Progenitor cell of endocrine pancreas (in vitro differentiated cells): Measurements from ENCODE around the gene ABCD1. TPM values are rescaled to one million over a fixed set of nuclear protein-coding genes. Genes with fewer than 3 reads are reported as not detected.

Source experiments
- DNase-seq: peaks from one replicate; pipeline ENCODE4 v3.0.0; 2021; ENCODE audit warnings: low spot score; ENCODE audit not compliant: unreplicated experiment
- H3K27ac Mint-ChIP-seq: 2 replicates; pipeline ENCODE4 v1.8.0; 2021; ENCODE audit warnings: mild to moderate bottlenecking, moderate library complexity, mixed read lengths
- H3K27me3 Mint-ChIP-seq: 2 replicates; pipeline ENCODE4 v1.8.0; 2021; ENCODE audit warnings: mixed read lengths
- H3K36me3 Mint-ChIP-seq: 2 replicates; pipeline ENCODE4 v1.8.0; 2022; ENCODE audit warnings: mixed read lengths; ENCODE audit not compliant: insufficient read depth
- H3K4me1 Mint-ChIP-seq: 2 replicates; pipeline ENCODE4 v1.8.0; 2021; ENCODE audit warnings: low read depth, mixed read lengths
- H3K4me3 Mint-ChIP-seq: 2 replicates; pipeline ENCODE4 v1.8.0; 2021; ENCODE audit warnings: low read depth, mild to moderate bottlenecking, moderate library complexity, mixed read lengths
- H3K9me3 Mint-ChIP-seq: 2 replicates; pipeline ENCODE4 v1.8.0; 2021; ENCODE audit warnings: low read depth, mixed read lengths
- CTCF ChIP-seq: fragments of 200-600 bp; sonication (generic); IDR thresholded peaks from one replicate; pipeline ENCODE4 v1.5.0; 2021; ENCODE audit warnings: antibody characterized with exemption, mild to moderate bottlenecking; ENCODE audit not compliant: unreplicated experiment
- total RNA-seq: library from RNA; stranded (reverse); gene quantifications from 2 replicates; pipeline ENCODE4 v1.2.1, GENCODE V29; 2021

ABCD1 gene
- total RNA-seq, 1 donor from 2014 or later = 15.2 TPM

GRCh38 chrX:153778684-153779101 is 54.0 kb downstream of the ABCD1 start:
- no peaks in the 10 kb centered on the region for H3K36me3 Mint-ChIP-seq
- no peak overlapping the region for H3K4me3 Mint-ChIP-seq
- no peak for DNase-seq
- H3K27ac Mint-ChIP-seq = no peak overlapping the region
- H3K4me1 Mint-ChIP-seq = no peaks in the 10 kb centered on the region
- H3K27me3 Mint-ChIP-seq = no peaks in the 10 kb centered on the region
- no peaks in the 10 kb centered on the region for H3K9me3 Mint-ChIP-seq
- TF ChIP-seq CTCF = peak; percentile 8

DNA sequence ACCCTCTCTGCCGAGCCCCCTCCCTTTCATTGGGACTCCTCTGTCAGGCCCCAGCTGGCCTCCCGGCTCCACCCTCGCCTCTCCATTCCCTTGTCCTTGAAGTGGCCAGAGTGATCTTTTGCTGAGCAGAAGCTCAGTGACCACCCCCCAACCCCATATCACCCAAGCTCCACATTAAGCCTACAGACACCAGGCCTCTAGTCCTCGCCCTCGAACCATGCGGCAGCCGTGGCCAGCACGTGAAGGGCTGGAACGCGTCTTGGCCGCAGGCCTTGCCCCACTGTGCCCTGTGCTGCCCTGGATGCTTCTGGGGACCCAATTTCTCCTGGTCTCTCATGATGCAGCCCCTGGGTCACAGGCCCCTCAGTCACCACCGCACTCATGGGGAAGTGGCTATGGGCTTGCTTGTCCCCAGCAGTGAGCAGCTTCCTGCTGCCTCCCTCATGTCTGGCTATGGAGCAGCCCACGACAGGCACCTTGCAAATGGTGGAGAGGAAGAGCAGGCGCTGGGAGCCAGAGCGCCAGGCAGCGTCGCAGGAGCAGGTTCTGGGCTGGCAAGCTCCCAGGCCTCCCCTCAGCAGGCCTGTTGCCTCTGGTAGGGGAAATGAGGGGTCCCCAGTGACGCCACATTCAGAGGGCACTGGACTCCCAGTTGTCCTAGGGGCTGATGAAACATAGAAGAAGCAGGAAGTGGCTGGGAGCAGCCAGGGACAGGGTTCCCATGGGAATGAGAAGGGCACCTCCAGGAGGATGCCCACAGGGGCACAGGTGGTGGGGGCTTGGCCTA is 55.4 kb downstream of the ABCD1 start:
- H3K9me3 Mint-ChIP-seq = no peaks in the 10 kb centered on the region
- TF ChIP-seq CTCF = no peak
- H3K27me3 Mint-ChIP-seq = no peaks in the 10 kb centered on the region
- no peaks in the 10 kb centered on the region for H3K36me3 Mint-ChIP-seq
- H3K27ac Mint-ChIP-seq = no peak overlapping the region
- no peak for DNase-seq
- H3K4me3 Mint-ChIP-seq = no peak overlapping the region
- no peaks in the 10 kb centered on the region for H3K4me1 Mint-ChIP-seq

GRCh38 chrX:153780678-153781427 is 56.2 kb downstream of the ABCD1 start, which contains the start of gene SRPK3:
Gene SRPK3, plus strand, starts transcription at chrX:153781041. Its CDS starts 46 bp downstream, at chrX:153781087.
- peaks cover 1% of the 10 kb centered on the region for H3K36me3 Mint-ChIP-seq
- no peaks in the 10 kb centered on the region for H3K9me3 Mint-ChIP-seq
- H3K27ac Mint-ChIP-seq = no peak within 1 kb of the TSS
- no peaks in the 10 kb centered on the region for H3K27me3 Mint-ChIP-seq
- DNase-seq = no peak
- no peak within 1 kb of the TSS for H3K4me3 Mint-ChIP-seq
- no peaks in the 10 kb centered on the region for H3K4me1 Mint-ChIP-seq
- TF ChIP-seq CTCF = no peak

DNA sequence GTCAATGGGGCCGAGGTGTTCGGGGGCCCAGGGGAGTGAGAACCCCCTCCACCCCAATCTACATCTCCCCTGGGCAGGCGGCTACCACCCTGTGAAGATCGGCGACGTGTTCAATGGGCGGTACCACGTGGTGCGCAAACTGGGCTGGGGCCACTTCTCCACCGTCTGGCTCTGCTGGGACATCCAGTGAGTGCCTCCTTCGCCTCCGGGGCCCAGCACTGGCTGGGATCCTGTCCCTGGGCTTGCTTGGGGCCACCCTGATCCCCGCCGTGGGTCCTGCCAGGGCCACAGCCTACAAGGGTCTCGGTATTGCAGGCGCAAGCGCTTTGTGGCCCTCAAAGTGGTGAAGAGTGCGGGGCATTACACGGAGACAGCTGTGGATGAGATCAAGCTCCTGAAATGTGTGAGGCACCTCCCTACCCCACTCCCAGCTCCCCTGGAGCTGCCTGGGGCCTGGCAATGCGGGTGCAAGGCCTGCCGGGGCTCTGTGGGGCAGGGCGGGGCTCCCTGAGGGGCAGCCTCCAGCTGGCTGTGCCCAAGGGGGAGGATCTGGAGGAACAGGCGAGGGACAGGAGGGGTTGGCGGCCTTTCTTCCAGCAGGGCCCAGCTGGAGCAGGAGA is 56.9 kb downstream of the ABCD1 start:
- Mint-ChIP-seq H3K27ac (no peak overlapping the region), H3K9me3 (no peaks in the 10 kb centered on the region), H3K4me3 (no peak overlapping the region), H3K36me3 (peaks cover 2% of the 10 kb centered on the region), H3K27me3 (no peaks in the 10 kb centered on the region), H3K4me1 (no peaks in the 10 kb centered on the region)
- TF ChIP-seq CTCF = no peak
- DNase-seq = no peak

DNA sequence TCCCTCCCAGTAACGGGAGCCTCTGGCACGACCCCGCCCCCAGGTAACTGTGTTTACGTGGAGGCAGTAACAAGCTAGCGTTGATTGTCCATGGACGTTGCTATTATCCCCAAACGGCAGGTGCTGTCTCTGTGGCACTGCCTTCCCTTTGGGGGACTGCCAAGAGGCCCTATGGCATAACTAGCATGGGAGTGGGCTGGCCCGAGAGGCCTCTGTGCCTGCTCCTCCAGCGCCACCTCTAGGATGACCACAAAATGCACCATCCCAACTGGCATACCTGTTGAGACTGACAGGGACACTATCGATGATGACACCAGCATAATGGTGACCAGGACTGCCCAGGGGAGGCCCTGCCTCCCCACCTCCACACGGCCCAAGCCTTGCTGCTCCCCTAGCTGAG is 57.7 kb downstream of the ABCD1 start:
- Mint-ChIP-seq H3K36me3 (peaks cover 5% of the 10 kb centered on the region), H3K27me3 (no peaks in the 10 kb centered on the region), H3K4me1 (no peaks in the 10 kb centered on the region), H3K27ac (no peak overlapping the region), H3K9me3 (no peaks in the 10 kb centered on the region), H3K4me3 (no peak overlapping the region)
- DNase-seq = no peak
- TF ChIP-seq CTCF = no peak
